ENCODE data around the gene CLBA1.

CLBA1 gene

DNA sequence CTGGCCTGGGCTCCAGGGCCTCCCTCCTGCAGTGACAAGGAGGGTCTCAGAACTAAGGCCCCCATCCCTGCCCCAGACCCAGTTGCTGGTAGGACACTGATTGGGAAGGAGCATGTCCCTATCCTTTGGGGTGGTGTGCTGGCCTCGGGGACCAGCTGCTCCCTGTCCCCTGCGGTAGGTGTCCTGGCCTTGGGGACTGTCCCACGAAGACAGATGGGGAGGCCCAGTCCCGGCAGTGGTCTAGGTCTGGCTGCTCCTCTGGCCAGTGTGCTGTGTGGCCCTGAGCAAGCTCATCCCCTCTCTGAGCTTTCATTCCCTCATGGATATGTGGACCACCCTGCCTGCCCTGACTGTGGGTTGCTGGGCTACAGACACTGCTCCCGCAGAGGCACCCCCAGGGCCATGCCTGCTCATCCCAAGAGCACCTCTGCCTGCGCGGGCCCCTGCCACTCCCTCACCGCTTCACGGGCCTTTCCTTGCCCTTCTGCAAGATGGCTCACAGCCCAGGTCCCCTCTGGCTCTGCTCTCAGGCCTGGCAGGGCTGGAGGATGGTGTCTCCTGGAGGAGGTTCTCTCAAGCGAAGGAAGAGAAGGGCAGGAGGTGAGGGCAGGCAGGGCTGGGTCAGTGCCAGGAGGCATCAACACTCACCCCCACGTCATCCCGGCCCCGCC is 19.9 kb upstream of the CLBA1 start:
- no peak overlapping the region for H4K8ac ChIP-seq (ENCODE audit: low read depth, low read length)
- no peak overlapping the region for H3K9ac ChIP-seq (ENCODE audit: low read length)
- H3K4ac ChIP-seq (ENCODE audit: low read depth, low read length), result no peak overlapping the region
- no peak overlapping the region for H3K4me3 ChIP-seq (ENCODE audit: low read length)
- H3K27me3 ChIP-seq (ENCODE audit: insufficient read depth, low read length, poor library complexity), result no peaks in the 10 kb centered on the region
- H2BK15ac ChIP-seq (replicated peaks; ENCODE audit: low read depth), result no peak overlapping the region
- WGBS (ENCODE audit: extremely low coverage, insufficient coverage, low lambda C conversion rate), result no CpG with 5 or more reads among the region's 13 CpGs
- no peak overlapping the region for H3K18ac ChIP-seq (ENCODE audit: low read length)
- no peak overlapping the region for H2BK120ac ChIP-seq (ENCODE audit: low read depth, low read length)
- no peak overlapping the region for H2BK5ac ChIP-seq (ENCODE audit: low read length)
- H3K79me1 ChIP-seq (ENCODE audit: low read length), result no peaks in the 10 kb centered on the region
- no peak overlapping the region for H3K4me2 ChIP-seq (ENCODE audit: low read length)
- no peak overlapping the region for H3K56ac ChIP-seq (ENCODE audit: low read length)
- H3K27ac ChIP-seq (ENCODE audit: low read depth, low read length), result no peak overlapping the region
- no peak overlapping the region for H3K23ac ChIP-seq (ENCODE audit: low read length)
- H4K5ac ChIP-seq (ENCODE audit: low read length), result no peak overlapping the region
- no peaks in the 10 kb centered on the region for H3K36me3 ChIP-seq (ENCODE audit: control insufficient read depth, insufficient read depth, low read length)
- no peak for DNase-seq
- H2AK5ac ChIP-seq (ENCODE audit: low read length), result no peak overlapping the region
- no peaks in the 10 kb centered on the region for H3K79me2 ChIP-seq (ENCODE audit: control insufficient read depth, insufficient read depth, low read length)
- H3K4me1 ChIP-seq (ENCODE audit: control insufficient read depth, low read depth, low read length), result no peaks in the 10 kb centered on the region

GRCh38 chr14:104966261-104966865 is 19.2 kb upstream of the CLBA1 start:
- Histone ChIP-seq H4K8ac (ENCODE audit: low read depth, low read length) (no peak overlapping the region), H3K4me2 (ENCODE audit: low read length) (no peak overlapping the region), H3K18ac (ENCODE audit: low read length) (no peak overlapping the region), H3K4me3 (ENCODE audit: low read length) (no peak overlapping the region), H3K56ac (ENCODE audit: low read length) (no peak overlapping the region), H2BK5ac (ENCODE audit: low read length) (no peak overlapping the region), H3K23ac (ENCODE audit: low read length) (no peak overlapping the region), H3K4me1 (ENCODE audit: control insufficient read depth, low read depth, low read length) (no peaks in the 10 kb centered on the region), H3K4ac (ENCODE audit: low read depth, low read length) (no peak overlapping the region), H3K27ac (ENCODE audit: low read depth, low read length) (no peak overlapping the region), H3K79me1 (ENCODE audit: low read length) (no peaks in the 10 kb centered on the region), H2BK120ac (ENCODE audit: low read depth, low read length) (no peak overlapping the region), H2AK5ac (ENCODE audit: low read length) (no peak overlapping the region), H3K9ac (ENCODE audit: low read length) (no peak overlapping the region), H3K27me3 (ENCODE audit: insufficient read depth, low read length, poor library complexity) (no peaks in the 10 kb centered on the region), H3K36me3 (ENCODE audit: control insufficient read depth, insufficient read depth, low read length) (no peaks in the 10 kb centered on the region), H3K79me2 (ENCODE audit: control insufficient read depth, insufficient read depth, low read length) (no peaks in the 10 kb centered on the region), H4K5ac (ENCODE audit: low read length) (no peak overlapping the region), H2BK15ac (replicated peaks; ENCODE audit: low read depth) (no peak overlapping the region)
- WGBS (ENCODE audit: extremely low coverage, insufficient coverage, low lambda C conversion rate), result no CpG with 5 or more reads among the region's 9 CpGs
- no peak for DNase-seq

- H3K4me2 ChIP-seq (ENCODE audit: low read length), result no peak overlapping the region
- no peak overlapping the region for H2AK5ac ChIP-seq (ENCODE audit: low read length)
- H3K79me2 ChIP-seq (ENCODE audit: control insufficient read depth, insufficient read depth, low read length), result no peaks in the 10 kb centered on the region
- no peak overlapping the region for H3K4me3 ChIP-seq (ENCODE audit: low read length)
- H3K27ac ChIP-seq (ENCODE audit: low read depth, low read length), result no peak overlapping the region
- H4K8ac ChIP-seq (ENCODE audit: low read depth, low read length), result no peak overlapping the region
- no CpG with 5 or more reads among the region's 8 CpGs for WGBS (ENCODE audit: extremely low coverage, insufficient coverage, low lambda C conversion rate)
- no peak overlapping the region for H2BK5ac ChIP-seq (ENCODE audit: low read length)
- no peak overlapping the region for H3K4ac ChIP-seq (ENCODE audit: low read depth, low read length)
- DNase-seq, result no peak
- H3K36me3 ChIP-seq (ENCODE audit: control insufficient read depth, insufficient read depth, low read length), result no peaks in the 10 kb centered on the region
- H2BK120ac ChIP-seq (ENCODE audit: low read depth, low read length), result no peak overlapping the region
- H3K9ac ChIP-seq (ENCODE audit: low read length), result peak overlapping the region; percentile 63
- H3K56ac ChIP-seq (ENCODE audit: low read length), result peak overlapping the region; percentile 90
- no peaks in the 10 kb centered on the region for H3K79me1 ChIP-seq (ENCODE audit: low read length)
- no peak overlapping the region for H3K18ac ChIP-seq (ENCODE audit: low read length)
- no peak overlapping the region for H2BK15ac ChIP-seq (replicated peaks; ENCODE audit: low read depth)
- no peak overlapping the region for H4K5ac ChIP-seq (ENCODE audit: low read length)
- H3K4me1 ChIP-seq (ENCODE audit: control insufficient read depth, low read depth, low read length), result no peaks in the 10 kb centered on the region
- H3K23ac ChIP-seq (ENCODE audit: low read length), result no peak overlapping the region
- no peaks in the 10 kb centered on the region for H3K27me3 ChIP-seq (ENCODE audit: insufficient read depth, low read length, poor library complexity)
Measured at GRCh38 chr14:104966981-104967385, 18.6 kb upstream of the CLBA1 start.

DNA sequence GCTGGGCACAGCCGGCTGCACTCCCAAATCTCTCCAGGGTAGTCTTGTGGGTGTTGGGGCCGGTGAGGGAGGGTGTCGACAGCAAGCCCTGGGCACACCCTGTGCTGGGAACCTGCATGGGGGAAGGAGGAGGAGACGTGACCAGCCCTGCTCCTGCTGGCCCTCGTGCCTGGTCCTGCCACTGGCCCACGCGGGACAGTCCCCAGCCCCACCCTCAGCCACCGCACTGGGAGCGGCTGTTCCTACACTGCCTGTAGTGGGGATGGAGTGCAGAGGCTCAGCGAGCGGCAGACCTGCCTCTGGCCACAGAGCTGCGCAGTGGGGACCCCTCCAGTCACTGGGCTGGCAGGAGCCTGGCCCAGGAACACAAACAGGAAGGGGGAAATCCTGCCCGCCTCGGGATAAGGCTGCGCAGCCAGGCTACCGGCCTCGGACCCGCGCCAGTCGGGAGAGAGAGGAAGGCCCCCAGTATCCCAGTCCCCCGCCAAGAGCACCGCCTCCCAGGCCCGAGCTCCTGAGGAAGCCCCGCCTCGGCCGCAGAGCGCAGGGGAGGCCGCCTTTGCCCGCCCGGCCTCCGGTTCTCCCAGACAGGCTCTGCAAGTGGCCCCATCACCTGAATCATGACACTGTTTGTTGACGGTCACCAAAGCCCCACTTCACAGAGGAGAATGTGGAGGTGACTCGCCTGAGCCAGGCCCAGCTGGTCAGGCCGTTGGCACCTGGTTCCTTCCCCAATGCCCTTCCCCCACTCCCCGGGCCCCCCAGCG is 18.0 kb upstream of the CLBA1 start:
- Histone ChIP-seq H2AK5ac (ENCODE audit: low read length) (no peak overlapping the region), H3K4me2 (ENCODE audit: low read length) (peak overlapping the region; percentile 72), H3K27ac (ENCODE audit: low read depth, low read length) (no peak overlapping the region), H3K18ac (ENCODE audit: low read length) (peak overlapping the region; percentile 19), H3K79me2 (ENCODE audit: control insufficient read depth, insufficient read depth, low read length) (no peaks in the 10 kb centered on the region), H3K9ac (ENCODE audit: low read length) (peak overlapping the region; percentile 63), H4K5ac (ENCODE audit: low read length) (no peak overlapping the region), H3K56ac (ENCODE audit: low read length) (peak overlapping the region; percentile 90), H2BK5ac (ENCODE audit: low read length) (no peak overlapping the region), H3K79me1 (ENCODE audit: low read length) (no peaks in the 10 kb centered on the region), H2BK15ac (replicated peaks; ENCODE audit: low read depth) (no peak overlapping the region), H3K4me3 (ENCODE audit: low read length) (no peak overlapping the region), H4K8ac (ENCODE audit: low read depth, low read length) (no peak overlapping the region), H3K36me3 (ENCODE audit: control insufficient read depth, insufficient read depth, low read length) (no peaks in the 10 kb centered on the region), H3K4ac (ENCODE audit: low read depth, low read length) (no peak overlapping the region), H2BK120ac (ENCODE audit: low read depth, low read length) (no peak overlapping the region), H3K23ac (ENCODE audit: low read length) (no peak overlapping the region), H3K4me1 (ENCODE audit: control insufficient read depth, low read depth, low read length) (no peaks in the 10 kb centered on the region), H3K27me3 (ENCODE audit: insufficient read depth, low read length, poor library complexity) (no peaks in the 10 kb centered on the region)
- peak; percentile 58 for DNase-seq
- no CpG with 5 or more reads among the region's 36 CpGs for WGBS (ENCODE audit: extremely low coverage, insufficient coverage, low lambda C conversion rate)

GRCh38 chr14:104968153-104968527 is 17.4 kb upstream of the CLBA1 start:
- no peak overlapping the region for H3K4ac ChIP-seq (ENCODE audit: low read depth, low read length)
- no peak overlapping the region for H4K8ac ChIP-seq (ENCODE audit: low read depth, low read length)
- no peaks in the 10 kb centered on the region for H3K79me1 ChIP-seq (ENCODE audit: low read length)
- DNase-seq, result peak; percentile 56
- no peak overlapping the region for H3K4me3 ChIP-seq (ENCODE audit: low read length)
- H3K36me3 ChIP-seq (ENCODE audit: control insufficient read depth, insufficient read depth, low read length), result no peaks in the 10 kb centered on the region
- H3K27ac ChIP-seq (ENCODE audit: low read depth, low read length), result no peak overlapping the region
- peak overlapping the region; percentile 72 for H3K4me2 ChIP-seq (ENCODE audit: low read length)
- H2BK5ac ChIP-seq (ENCODE audit: low read length), result no peak overlapping the region
- no peaks in the 10 kb centered on the region for H3K27me3 ChIP-seq (ENCODE audit: insufficient read depth, low read length, poor library complexity)
- H3K4me1 ChIP-seq (ENCODE audit: control insufficient read depth, low read depth, low read length), result no peaks in the 10 kb centered on the region
- no peak overlapping the region for H4K5ac ChIP-seq (ENCODE audit: low read length)
- WGBS (ENCODE audit: extremely low coverage, insufficient coverage, low lambda C conversion rate), result no CpG with 5 or more reads among the region's 12 CpGs
- no peak overlapping the region for H2AK5ac ChIP-seq (ENCODE audit: low read length)
- no peak overlapping the region for H2BK15ac ChIP-seq (replicated peaks; ENCODE audit: low read depth)
- peak overlapping the region; percentile 90 for H3K56ac ChIP-seq (ENCODE audit: low read length)
- H2BK120ac ChIP-seq (ENCODE audit: low read depth, low read length), result no peak overlapping the region
- H3K18ac ChIP-seq (ENCODE audit: low read length), result peak overlapping the region; percentile 19
- no peaks in the 10 kb centered on the region for H3K79me2 ChIP-seq (ENCODE audit: control insufficient read depth, insufficient read depth, low read length)
- peak overlapping the region; percentile 43 for H3K9ac ChIP-seq (ENCODE audit: low read length)
- H3K23ac ChIP-seq (ENCODE audit: low read length), result no peak overlapping the region
